CD4-positive, alpha-beta T cell treated with Interleukin-6 for 4 hours (primary cell): ENCODE results near the gene MAP2.

ENCODE experiments used
- DNase-seq: peaks from one replicate; pipeline ENCODE4 v3.0.0-alpha.2; 2020; ENCODE audit warnings: mixed read lengths

The MAP2 gene

GRCh38 chr2:209663656-209664055, 239.8 kb downstream of the MAP2 start:
- no peak for DNase-seq

GRCh38 chr2:209666296-209666695, 242.4 kb downstream of the MAP2 start:
- DNase-seq: no peak

GRCh38 chr2:209671020-209671680, 247.3 kb downstream of the MAP2 start:
- DNase-seq: no peak

GRCh38 chr2:209673811-209674210, 250.0 kb downstream of the MAP2 start:
- DNase-seq: no peak

GRCh38 chr2:209680596-209680995, 256.7 kb downstream of the MAP2 start:
- no peak for DNase-seq

- no peak for DNase-seq
Measured at GRCh38 chr2:209681201-209681735, 257.4 kb downstream of the MAP2 start.

- DNase-seq: no peak
Measured at GRCh38 chr2:209682646-209683045, 258.8 kb downstream of the MAP2 start.

GRCh38 chr2:209685340-209685739, 261.5 kb downstream of the MAP2 start:
- no peak for DNase-seq

GRCh38 chr2:209685963-209686362, 262.1 kb downstream of the MAP2 start:
- no peak for DNase-seq

GRCh38 chr2:209686448-209686847, 262.6 kb downstream of the MAP2 start:
- DNase-seq: no peak

- DNase-seq: no peak
Measured at GRCh38 chr2:209687323-209687969, 263.6 kb downstream of the MAP2 start.

- DNase-seq: no peak
Measured at GRCh38 chr2:209688385-209688784, 264.5 kb downstream of the MAP2 start.

- no peak for DNase-seq
Measured at GRCh38 chr2:209690029-209690754, 266.3 kb downstream of the MAP2 start.

GRCh38 chr2:209694748-209695147, 270.9 kb downstream of the MAP2 start:
- no peak for DNase-seq

GRCh38 chr2:209696836-209697711, 273.2 kb downstream of the MAP2 start:
- no peak for DNase-seq

GRCh38 chr2:209702775-209703174, 278.9 kb downstream of the MAP2 start:
- no peak for DNase-seq

GRCh38 chr2:209713219-209713618, 289.4 kb downstream of the MAP2 start:
- no peak for DNase-seq

GRCh38 chr2:209719034-209719433, 295.2 kb downstream of the MAP2 start:
- DNase-seq: no peak

GRCh38 chr2:209721497-209721896, 297.6 kb downstream of the MAP2 start:
- DNase-seq: no peak

- DNase-seq: no peak
Measured at GRCh38 chr2:209726311-209726710, 302.5 kb downstream of the MAP2 start.

GRCh38 chr2:209727077-209727476, 303.2 kb downstream of the MAP2 start:
- DNase-seq: no peak

GRCh38 chr2:209734805-209735204, 311.0 kb downstream of the MAP2 start:
- no peak for DNase-seq

- DNase-seq: no peak
Measured at GRCh38 chr2:209741953-209742352, 318.1 kb downstream of the MAP2 start.
